ENCODE measurements around the gene ALDOC. TPM values are rescaled to one million over a fixed set of nuclear protein-coding genes. Genes with fewer than 3 reads are reported as not detected.

Gene ALDOC
- total and polyA plus RNA-seq, 2 experiments from 2014 or later = 18.4 to 47.3 TPM

- H3K79me2 ChIP-seq (ENCODE audit: insufficient read depth) = no peaks in the 10 kb centered on the region
- peaks cover 93% of the 10 kb centered on the region for H3K36me3 ChIP-seq (ENCODE audit: low read depth)
- no peaks in the 10 kb centered on the region for H4K20me1 ChIP-seq (ENCODE audit: insufficient read depth)
- no peak overlapping the region for H2AFZ ChIP-seq
- 92 to 98% methylated on average over 2 of the region's 2 CpGs for WGBS, 2 experiments (ENCODE audit: low coverage in 1 of 2, low lambda C conversion rate in 2 of 2, missing lambda C conversion rate in 2 of 2)
- H3K4me3 ChIP-seq = no peak overlapping the region
- no peaks in the 10 kb centered on the region for H3K27me3 ChIP-seq (replicated peaks; ENCODE audit: insufficient read depth)
- no peaks in the 10 kb centered on the region for H3K9me3 ChIP-seq (ENCODE audit: low read depth)
- H3F3A ChIP-seq (ENCODE audit: insufficient read depth) = peaks cover 5% of the 10 kb centered on the region; the same call in 1 of the 2 replicates
- H3K9ac ChIP-seq = no peak overlapping the region
- no peaks in the 10 kb centered on the region for H3K4me1 ChIP-seq (ENCODE audit: insufficient read depth)
- in situ Hi-C loops (cut with MboI) = no loop called here
- H3K9me2 ChIP-seq (ENCODE audit: insufficient read depth) = no peaks in the 10 kb centered on the region
- no peak overlapping the region for H3K27ac ChIP-seq
- TF ChIP-seq EZH2 (IDR thresholded peaks at IDR 0.05; ENCODE audit: insufficient read depth, poor library complexity, severe bottlenecking) (no peak), EZH2phosphoT487 (IDR thresholded peaks at IDR 0.05; ENCODE audit: insufficient read depth, low read depth) (no peak)
- no peak overlapping the region for H3K4me2 ChIP-seq (ENCODE audit: unreplicated experiment)
- no peak for DNase-seq
Observed at GRCh38 chr17:28620010-28620409, 43.3 kb upstream of the ALDOC start.

GRCh38 chr17:28618464-28618863 lies 41.8 kb upstream of the ALDOC start:
- no peak overlapping the region for H3K9ac ChIP-seq
- TF ChIP-seq EZH2phosphoT487 (IDR thresholded peaks at IDR 0.05; ENCODE audit: insufficient read depth, low read depth) (no peak), EZH2 (IDR thresholded peaks at IDR 0.05; ENCODE audit: insufficient read depth, poor library complexity, severe bottlenecking) (no peak)
- no peaks in the 10 kb centered on the region for H3K9me3 ChIP-seq (ENCODE audit: low read depth)
- H3F3A ChIP-seq (ENCODE audit: insufficient read depth) = peaks cover 5% of the 10 kb centered on the region; the same call in 1 of the 2 replicates
- H3K79me2 ChIP-seq (ENCODE audit: insufficient read depth) = no peaks in the 10 kb centered on the region
- H3K27ac ChIP-seq = no peak overlapping the region
- in situ Hi-C loops (cut with MboI) = no loop called here
- no peaks in the 10 kb centered on the region for H3K27me3 ChIP-seq (replicated peaks; ENCODE audit: insufficient read depth)
- no peaks in the 10 kb centered on the region for H3K4me1 ChIP-seq (ENCODE audit: insufficient read depth)
- H3K9me2 ChIP-seq (ENCODE audit: insufficient read depth) = no peaks in the 10 kb centered on the region
- H4K20me1 ChIP-seq (ENCODE audit: insufficient read depth) = no peaks in the 10 kb centered on the region
- 99% methylated on average over 3 of the region's 3 CpGs for WGBS, 2 experiments (ENCODE audit: low coverage in 1 of 2, low lambda C conversion rate in 2 of 2, missing lambda C conversion rate in 2 of 2)
- no peak overlapping the region for H2AFZ ChIP-seq
- no peak overlapping the region for H3K4me2 ChIP-seq (ENCODE audit: unreplicated experiment)
- no peak overlapping the region for H3K4me3 ChIP-seq
- no peak for DNase-seq
- peaks cover 91% of the 10 kb centered on the region for H3K36me3 ChIP-seq (ENCODE audit: low read depth)

GRCh38 chr17:28616281-28616680 lies 39.6 kb upstream of the ALDOC start:
- TF ChIP-seq EZH2phosphoT487 (IDR thresholded peaks at IDR 0.05; ENCODE audit: insufficient read depth, low read depth) = no peak
- TF ChIP-seq EZH2 (IDR thresholded peaks at IDR 0.05; ENCODE audit: insufficient read depth, poor library complexity, severe bottlenecking) = no peak
- Histone ChIP-seq H2AFZ (no peak overlapping the region), H3K4me1 (ENCODE audit: insufficient read depth) (no peaks in the 10 kb centered on the region), H3K4me2 (ENCODE audit: unreplicated experiment) (no peak overlapping the region), H3K9me2 (ENCODE audit: insufficient read depth) (no peaks in the 10 kb centered on the region), H3K27me3 (replicated peaks; ENCODE audit: insufficient read depth) (no peaks in the 10 kb centered on the region), H3K27ac (no peak overlapping the region), H3K9me3 (ENCODE audit: low read depth) (no peaks in the 10 kb centered on the region), H3K36me3 (ENCODE audit: low read depth) (peaks cover 69% of the 10 kb centered on the region), H3K79me2 (ENCODE audit: insufficient read depth) (no peaks in the 10 kb centered on the region), H4K20me1 (ENCODE audit: insufficient read depth) (no peaks in the 10 kb centered on the region), H3K9ac (no peak overlapping the region), H3F3A (ENCODE audit: insufficient read depth) (peaks cover 5% of the 10 kb centered on the region; the same call in 1 of the 2 replicates), H3K4me3 (no peak overlapping the region)
- in situ Hi-C loops (cut with MboI) = no loop called here
- 85% methylated on average over 7 of the region's 7 CpGs for WGBS, 2 experiments (ENCODE audit: low coverage in 1 of 2, low lambda C conversion rate in 2 of 2, missing lambda C conversion rate in 2 of 2)
- DNase-seq = no peak

- no peak overlapping the region for H3K4me2 ChIP-seq (ENCODE audit: unreplicated experiment)
- H3K27me3 ChIP-seq (replicated peaks; ENCODE audit: insufficient read depth) = no peaks in the 10 kb centered on the region
- no peak overlapping the region for H2AFZ ChIP-seq
- no peaks in the 10 kb centered on the region for H3K9me2 ChIP-seq (ENCODE audit: insufficient read depth)
- no peaks in the 10 kb centered on the region for H3K9me3 ChIP-seq (ENCODE audit: low read depth)
- no peaks in the 10 kb centered on the region for H4K20me1 ChIP-seq (ENCODE audit: insufficient read depth)
- no peak overlapping the region for H3K27ac ChIP-seq
- H3K4me3 ChIP-seq = no peak overlapping the region
- TF ChIP-seq EZH2phosphoT487 (IDR thresholded peaks at IDR 0.05; ENCODE audit: insufficient read depth, low read depth) (no peak), EZH2 (IDR thresholded peaks at IDR 0.05; ENCODE audit: insufficient read depth, poor library complexity, severe bottlenecking) (no peak)
- no peaks in the 10 kb centered on the region for H3K79me2 ChIP-seq (ENCODE audit: insufficient read depth)
- no peaks in the 10 kb centered on the region for H3K4me1 ChIP-seq (ENCODE audit: insufficient read depth)
- peaks cover 60% of the 10 kb centered on the region for H3K36me3 ChIP-seq (ENCODE audit: low read depth)
- no peak overlapping the region for H3K9ac ChIP-seq
- H3F3A ChIP-seq (ENCODE audit: insufficient read depth) = peaks cover 5% of the 10 kb centered on the region; the same call in 1 of the 2 replicates
- in situ Hi-C loops (cut with MboI) = no loop called here
- 93 to 95% methylated on average over 4 of the region's 4 CpGs for WGBS, 2 experiments (ENCODE audit: low coverage in 1 of 2, low lambda C conversion rate in 2 of 2, missing lambda C conversion rate in 2 of 2)
- DNase-seq = no peak
Observed at GRCh38 chr17:28615260-28615940, 38.7 kb upstream of the ALDOC start.

All from GM23248 (cell line).